Chondrocyte (in vitro differentiated cells): Measurements from ENCODE around the gene GNAI1. TPM values are rescaled to one million over a fixed set of nuclear protein-coding genes. Genes with fewer than 3 reads are reported as not detected.

Source experiments
- DNase-seq: peaks from one replicate; pipeline ENCODE4 v3.0.0; 2021; ENCODE audit warnings: mixed read lengths, low spot score
- H3K27ac Mint-ChIP-seq: one replicate; pipeline ENCODE4 v1.8.0; 2021; ENCODE audit warnings: mild to moderate bottlenecking, moderate library complexity, mixed read lengths; ENCODE audit not compliant: unreplicated experiment
- H3K27me3 Mint-ChIP-seq: 2 replicates; pipeline ENCODE4 v1.8.0; 2021; ENCODE audit warnings: low read depth, mixed read lengths
- H3K36me3 Mint-ChIP-seq: 2 replicates; pipeline ENCODE4 v1.8.0; 2021; ENCODE audit warnings: low read depth, mixed read lengths
- H3K4me1 Mint-ChIP-seq: 2 replicates; pipeline ENCODE4 v1.8.0; 2021; ENCODE audit warnings: low read depth, mild to moderate bottlenecking, mixed read lengths
- H3K4me3 Mint-ChIP-seq: one replicate; pipeline ENCODE4 v1.8.0; 2021; ENCODE audit warnings: mild to moderate bottlenecking, moderate library complexity, mixed read lengths; ENCODE audit not compliant: unreplicated experiment
- H3K9me3 Mint-ChIP-seq: 2 replicates; pipeline ENCODE4 v1.8.0; 2021; ENCODE audit warnings: low read depth, mixed read lengths
- CTCF ChIP-seq: fragments of 200-600 bp; sonication (generic); IDR thresholded peaks from 2 replicates; pipeline ENCODE4 v1.5.0; 2021; ENCODE audit warnings: antibody characterized with exemption, mild to moderate bottlenecking, moderate library complexity
- total RNA-seq: library from RNA; stranded (reverse); gene quantifications from 3 replicates; pipeline ENCODE4 v1.2.1, GENCODE V29; 2021

The GNAI1 gene
- total RNA-seq, 1 donor from 2014 or later = 27.4 TPM

GRCh38 chr7:80165177-80165576, 30.5 kb downstream of the GNAI1 start:
- no peak for TF ChIP-seq CTCF
- Mint-ChIP-seq H3K27ac (no peak overlapping the region), H3K36me3 (peaks cover 4% of the 10 kb centered on the region), H3K4me1 (peaks cover 14% of the 10 kb centered on the region), H3K4me3 (no peak overlapping the region), H3K27me3 (no peaks in the 10 kb centered on the region), H3K9me3 (peaks cover 7% of the 10 kb centered on the region)
- DNase-seq = no peak

DNA sequence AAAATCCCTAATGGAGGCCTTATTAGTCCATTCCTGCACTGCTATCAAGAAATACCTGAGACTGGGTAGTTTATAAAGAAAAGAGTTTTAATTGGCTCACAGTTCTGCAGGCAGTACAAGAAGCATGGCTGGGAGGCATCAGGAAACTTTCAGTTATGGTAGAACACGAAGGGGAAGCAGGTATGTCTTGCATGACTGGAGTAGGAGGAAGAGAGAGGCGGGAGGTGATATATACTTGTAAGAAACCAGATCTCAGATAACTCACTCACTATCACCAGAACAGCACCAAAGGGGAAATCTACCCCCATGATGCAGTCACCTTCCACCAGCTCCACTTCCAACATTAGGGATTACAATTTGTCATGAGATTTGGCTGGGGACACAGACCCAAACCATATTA, 35.8 kb downstream of the GNAI1 start:
- DNase-seq = no peak
- no peak overlapping the region for H3K27ac Mint-ChIP-seq
- H3K4me1 Mint-ChIP-seq = peaks cover 11% of the 10 kb centered on the region
- no peaks in the 10 kb centered on the region for H3K27me3 Mint-ChIP-seq
- H3K4me3 Mint-ChIP-seq = no peak overlapping the region
- no peak for TF ChIP-seq CTCF
- H3K9me3 Mint-ChIP-seq = peaks cover 24% of the 10 kb centered on the region
- H3K36me3 Mint-ChIP-seq = peaks cover 7% of the 10 kb centered on the region

DNA sequence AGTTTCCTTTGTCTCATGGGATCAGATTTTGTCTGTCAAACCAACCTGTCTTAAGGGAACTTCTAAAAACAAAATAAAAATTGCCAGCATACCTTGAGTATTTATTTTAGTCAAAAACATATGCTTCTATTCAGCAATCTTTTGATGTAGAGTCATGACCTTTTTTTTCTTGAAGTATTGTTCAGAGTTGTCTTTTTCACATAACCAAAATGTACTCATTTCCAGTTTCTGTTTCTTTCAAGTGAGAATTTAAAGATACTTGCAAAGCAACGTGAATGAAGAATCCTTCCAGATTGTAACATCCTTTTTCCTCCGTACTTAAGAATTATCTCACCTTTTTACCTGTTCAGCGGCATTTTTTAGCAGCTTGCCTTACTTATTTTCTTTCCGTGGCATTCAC, 37.8 kb downstream of the GNAI1 start:
- peaks cover 7% of the 10 kb centered on the region for H3K36me3 Mint-ChIP-seq
- no peak for DNase-seq
- H3K4me3 Mint-ChIP-seq = no peak overlapping the region
- no peak for TF ChIP-seq CTCF
- H3K27me3 Mint-ChIP-seq = no peaks in the 10 kb centered on the region
- H3K27ac Mint-ChIP-seq = no peak overlapping the region
- peaks cover 13% of the 10 kb centered on the region for H3K4me1 Mint-ChIP-seq
- peaks cover 26% of the 10 kb centered on the region for H3K9me3 Mint-ChIP-seq

- H3K4me1 Mint-ChIP-seq = peaks cover 25% of the 10 kb centered on the region
- H3K4me3 Mint-ChIP-seq = no peak overlapping the region
- DNase-seq = no peak
- no peaks in the 10 kb centered on the region for H3K27me3 Mint-ChIP-seq
- H3K9me3 Mint-ChIP-seq = peaks cover 16% of the 10 kb centered on the region
- H3K27ac Mint-ChIP-seq = no peak overlapping the region
- no peaks in the 10 kb centered on the region for H3K36me3 Mint-ChIP-seq
- TF ChIP-seq CTCF = no peak
Measured at GRCh38 chr7:80175744-80176143, 41.1 kb downstream of the GNAI1 start.

- H3K4me1 Mint-ChIP-seq = peaks cover 21% of the 10 kb centered on the region
- no peaks in the 10 kb centered on the region for H3K9me3 Mint-ChIP-seq
- no peak for TF ChIP-seq CTCF
- H3K36me3 Mint-ChIP-seq = no peaks in the 10 kb centered on the region
- no peaks in the 10 kb centered on the region for H3K27me3 Mint-ChIP-seq
- DNase-seq = no peak
- no peak overlapping the region for H3K27ac Mint-ChIP-seq
- no peak overlapping the region for H3K4me3 Mint-ChIP-seq
Measured at GRCh38 chr7:80181411-80181810, 46.8 kb downstream of the GNAI1 start.
